WTC11 (cell line): Measurements from ENCODE around the gene LENG1. TPM values are rescaled to one million over a fixed set of nuclear protein-coding genes. Genes with fewer than 3 reads are reported as not detected.
A peak's percentile ranks its signal among the peaks of the same experiment; 100 is the strongest.

Experiments used
- ATAC-seq: fragments of 200-7000 bp; cut with Tn5 transposase; 2 replicates; pipeline ENCODE4 v1.10.0; 2021; ENCODE audit warnings: mild to moderate bottlenecking, moderate library complexity
- CTCF ChIA-PET: fragments of 300-600 bp; sonication (Branson Sonifier 250); formaldehyde crosslinking; loops from one replicate; lab custom pipeline; 2021; ENCODE audit warnings: antibody characterized with exemption; lab: Charles Lee
- POLR2A ChIA-PET: fragments of 350-600 bp; sonication (Branson Sonifier 250); formaldehyde crosslinking; loops from one replicate; lab custom pipeline; 2021; ENCODE audit warnings: antibody characterized with exemption; lab: Charles Lee
- DNase-seq: peaks from one replicate; pipeline ENCODE4 v3.0.0; 2021; ENCODE audit warnings: low spot score
- H3K27ac Mint-ChIP-seq: 2 replicates; pipeline ENCODE4 v1.8.0; 2021; ENCODE audit warnings: mixed read lengths
- H3K27me3 Mint-ChIP-seq: 2 replicates; pipeline ENCODE4 v1.8.0; 2021; ENCODE audit warnings: low read depth, mild to moderate bottlenecking, moderate library complexity, mixed read lengths
- H3K36me3 Mint-ChIP-seq: 2 replicates; pipeline ENCODE4 v1.8.0; 2021; ENCODE audit warnings: mixed read lengths
- H3K4me1 Mint-ChIP-seq: 2 replicates; pipeline ENCODE4 v1.8.0; 2022; ENCODE audit warnings: mixed read lengths
- H3K4me3 Mint-ChIP-seq: 2 replicates; pipeline ENCODE4 v1.8.0; 2021; ENCODE audit warnings: mild to moderate bottlenecking, moderate library complexity, mixed read lengths
- H3K9me3 Mint-ChIP-seq: 2 replicates; pipeline ENCODE4 v1.8.0; 2021; ENCODE audit warnings: mixed read lengths
- EMX1 ChIP-seq: fragments of 250-450 bp; sonication (Bioruptor Pico); IDR thresholded peaks from 2 replicates; pipeline ENCODE4 v1.8.0; 2021; ENCODE audit warnings: mild to moderate bottlenecking
- FOXP1 ChIP-seq: sonication (generic); formaldehyde crosslinking; IDR thresholded peaks from 2 replicates; pipeline ENCODE4 v1.8.0; 2022; ENCODE audit warnings: missing genetic modification reagents, mild to moderate bottlenecking, moderate library complexity, borderline replicate concordance
- FOXP4 ChIP-seq: sonication (generic); formaldehyde crosslinking; IDR thresholded peaks from 2 replicates; pipeline ENCODE4 v1.8.0; 2022; ENCODE audit warnings: mild to moderate bottlenecking, missing genetic modification reagents
- GRHL2 ChIP-seq: fragments of 250-450 bp; sonication (Bioruptor Pico); IDR thresholded peaks from 2 replicates; pipeline ENCODE4 v1.8.0; 2022; ENCODE audit warnings: mild to moderate bottlenecking, moderate library complexity; ENCODE audit not compliant: insufficient replicate concordance, severe bottlenecking
- IRF2 ChIP-seq: sonication (generic); formaldehyde crosslinking; IDR thresholded peaks from 2 replicates; pipeline ENCODE4 v1.8.0; 2022; ENCODE audit warnings: low read depth, missing genetic modification reagents, borderline replicate concordance
- OVOL2 ChIP-seq: fragments of 250-450 bp; sonication (Bioruptor Pico); IDR thresholded peaks from 2 replicates; pipeline ENCODE4 v1.9.0; 2021; ENCODE audit warnings: mild to moderate bottlenecking, borderline replicate concordance
- SP1 ChIP-seq: sonication (generic); formaldehyde crosslinking; conservative IDR thresholded peaks from 2 replicates; pipeline ENCODE4 v1.8.1; 2022; ENCODE audit warnings: missing genetic modification reagents
- TEAD1 ChIP-seq: sonication (generic); formaldehyde crosslinking; IDR thresholded peaks from 2 replicates; pipeline ENCODE4 v1.8.0; 2022; ENCODE audit warnings: mild to moderate bottlenecking, missing genetic modification reagents
- TEAD4 ChIP-seq: sonication (generic); formaldehyde crosslinking; IDR thresholded peaks from 2 replicates; pipeline ENCODE4 v1.8.0; 2022; ENCODE audit warnings: mild to moderate bottlenecking, missing genetic modification reagents
- ZNF121 ChIP-seq: sonication (generic); formaldehyde crosslinking; IDR thresholded peaks from 2 replicates; pipeline ENCODE4 v1.8.0; 2023; ENCODE audit warnings: missing genetic modification reagents
- ZNF138 ChIP-seq: sonication (generic); formaldehyde crosslinking; conservative IDR thresholded peaks from 2 replicates; pipeline ENCODE4 v1.8.1; 2022; ENCODE audit warnings: mild to moderate bottlenecking, moderate library complexity, missing genetic modification reagents
- ZNF423 ChIP-seq: fragments of 250-450 bp; sonication (Bioruptor Pico); IDR thresholded peaks from 2 replicates; pipeline ENCODE4 v2.1.2; 2022; ENCODE audit warnings: mild to moderate bottlenecking, moderate library complexity
- ZNF671 ChIP-seq: fragments of 250-450 bp; sonication (Bioruptor Pico); IDR thresholded peaks from 2 replicates; pipeline ENCODE4 v1.8.0; 2021; ENCODE audit warnings: mild to moderate bottlenecking
- total RNA-seq: library from RNA; stranded (reverse); gene quantifications from 3 replicates; pipeline ENCODE4 v1.2.3, GENCODE V29; 2021
- TF ChIP-seq, protein P1 (sequence below): sonication (generic); formaldehyde crosslinking; IDR thresholded peaks from 2 replicates; pipeline ENCODE4 v1.8.1; 2022; ENCODE audit warnings: low read depth, mild to moderate bottlenecking, moderate library complexity, missing genetic modification reagents, borderline replicate concordance
- TF ChIP-seq, protein P2 (sequence below): sonication (generic); formaldehyde crosslinking; IDR thresholded peaks from 2 replicates; pipeline ENCODE4 v1.8.1; 2023; ENCODE audit warnings: mild to moderate bottlenecking, missing genetic modification reagents, moderate library complexity
- TF ChIP-seq, protein P3 (sequence below): fragments of 200-600 bp; IDR thresholded peaks from 2 replicates; pipeline ENCODE4 v1.8.0; 2022; ENCODE audit warnings: antibody characterized with exemption
- TF ChIP-seq, protein P4 (sequence below): sonication (generic); formaldehyde crosslinking; conservative IDR thresholded peaks from 2 replicates; pipeline ENCODE4 v1.8.1; 2023; ENCODE audit warnings: mild to moderate bottlenecking, low read depth, missing genetic modification reagents, moderate library complexity
- TF ChIP-seq, protein P5 (sequence below): sonication (generic); formaldehyde crosslinking; IDR thresholded peaks from 2 replicates; pipeline ENCODE4 v1.8.1; 2022; ENCODE audit warnings: mild to moderate bottlenecking, missing genetic modification reagents, moderate library complexity, borderline replicate concordance

LENG1 gene
- total RNA-seq, 1 experiment from 2014 or later: 4.9 TPM

- TF ChIP-seq EMX1 (0 out of 2 replicates have a peak, but pooled peaks have one; percentile 31), ZNF671 (CRISPR knock-in tag) (no peak), OVOL2 (CRISPR knock-in tag) (no peak), SP1 (CRISPR knock-in tag) (no peak)
- TF ChIP-seq, protein P1, sequence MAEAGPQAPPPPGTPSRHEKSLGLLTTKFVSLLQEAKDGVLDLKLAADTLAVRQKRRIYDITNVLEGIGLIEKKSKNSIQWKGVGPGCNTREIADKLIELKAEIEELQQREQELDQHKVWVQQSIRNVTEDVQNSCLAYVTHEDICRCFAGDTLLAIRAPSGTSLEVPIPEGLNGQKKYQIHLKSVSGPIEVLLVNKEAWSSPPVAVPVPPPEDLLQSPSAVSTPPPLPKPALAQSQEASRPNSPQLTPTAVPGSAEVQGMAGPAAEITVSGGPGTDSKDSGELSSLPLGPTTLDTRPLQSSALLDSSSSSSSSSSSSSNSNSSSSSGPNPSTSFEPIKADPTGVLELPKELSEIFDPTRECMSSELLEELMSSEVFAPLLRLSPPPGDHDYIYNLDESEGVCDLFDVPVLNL (CRISPR knock-in tag): no peak
- TF ChIP-seq, protein P2, sequence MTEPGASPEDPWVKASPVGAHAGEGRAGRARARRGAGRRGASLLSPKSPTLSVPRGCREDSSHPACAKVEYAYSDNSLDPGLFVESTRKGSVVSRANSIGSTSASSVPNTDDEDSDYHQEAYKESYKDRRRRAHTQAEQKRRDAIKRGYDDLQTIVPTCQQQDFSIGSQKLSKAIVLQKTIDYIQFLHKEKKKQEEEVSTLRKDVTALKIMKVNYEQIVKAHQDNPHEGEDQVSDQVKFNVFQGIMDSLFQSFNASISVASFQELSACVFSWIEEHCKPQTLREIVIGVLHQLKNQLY: no peak
These were observed 45.0 kb downstream of the LENG1 start (continued) for GRCh38 chr19:54114340-54115108.

GRCh38 chr19:54109651-54110050 is 49.9 kb downstream of the LENG1 start:
- ATAC-seq: no peak
- no peaks in the 10 kb centered on the region for H3K9me3 Mint-ChIP-seq
- CTCF ChIA-PET: interaction anchor here (1.7 kb wide), 1 partner anchor 80 kb away, joined by 5 read pairs; no protein-coding TSS in a partner anchor
- DNase-seq: no peak
- peaks cover 7% of the 10 kb centered on the region for H3K4me1 Mint-ChIP-seq
- H3K27ac Mint-ChIP-seq: no peak overlapping the region
- TF ChIP-seq TEAD1 (CRISPR knock-in tag): no peak
- TF ChIP-seq ZNF423 (CRISPR knock-in tag): no peak
- TF ChIP-seq IRF2: no peak
- TF ChIP-seq GRHL2 (CRISPR knock-in tag): no peak
- TF ChIP-seq ZNF121 (CRISPR knock-in tag): no peak
- no peak for TF ChIP-seq FOXP4 (CRISPR knock-in tag)
- TF ChIP-seq, protein P3, sequence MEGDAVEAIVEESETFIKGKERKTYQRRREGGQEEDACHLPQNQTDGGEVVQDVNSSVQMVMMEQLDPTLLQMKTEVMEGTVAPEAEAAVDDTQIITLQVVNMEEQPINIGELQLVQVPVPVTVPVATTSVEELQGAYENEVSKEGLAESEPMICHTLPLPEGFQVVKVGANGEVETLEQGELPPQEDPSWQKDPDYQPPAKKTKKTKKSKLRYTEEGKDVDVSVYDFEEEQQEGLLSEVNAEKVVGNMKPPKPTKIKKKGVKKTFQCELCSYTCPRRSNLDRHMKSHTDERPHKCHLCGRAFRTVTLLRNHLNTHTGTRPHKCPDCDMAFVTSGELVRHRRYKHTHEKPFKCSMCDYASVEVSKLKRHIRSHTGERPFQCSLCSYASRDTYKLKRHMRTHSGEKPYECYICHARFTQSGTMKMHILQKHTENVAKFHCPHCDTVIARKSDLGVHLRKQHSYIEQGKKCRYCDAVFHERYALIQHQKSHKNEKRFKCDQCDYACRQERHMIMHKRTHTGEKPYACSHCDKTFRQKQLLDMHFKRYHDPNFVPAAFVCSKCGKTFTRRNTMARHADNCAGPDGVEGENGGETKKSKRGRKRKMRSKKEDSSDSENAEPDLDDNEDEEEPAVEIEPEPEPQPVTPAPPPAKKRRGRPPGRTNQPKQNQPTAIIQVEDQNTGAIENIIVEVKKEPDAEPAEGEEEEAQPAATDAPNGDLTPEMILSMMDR: no peak
- TF ChIP-seq EMX1: no peak
- TF ChIP-seq, protein P4, sequence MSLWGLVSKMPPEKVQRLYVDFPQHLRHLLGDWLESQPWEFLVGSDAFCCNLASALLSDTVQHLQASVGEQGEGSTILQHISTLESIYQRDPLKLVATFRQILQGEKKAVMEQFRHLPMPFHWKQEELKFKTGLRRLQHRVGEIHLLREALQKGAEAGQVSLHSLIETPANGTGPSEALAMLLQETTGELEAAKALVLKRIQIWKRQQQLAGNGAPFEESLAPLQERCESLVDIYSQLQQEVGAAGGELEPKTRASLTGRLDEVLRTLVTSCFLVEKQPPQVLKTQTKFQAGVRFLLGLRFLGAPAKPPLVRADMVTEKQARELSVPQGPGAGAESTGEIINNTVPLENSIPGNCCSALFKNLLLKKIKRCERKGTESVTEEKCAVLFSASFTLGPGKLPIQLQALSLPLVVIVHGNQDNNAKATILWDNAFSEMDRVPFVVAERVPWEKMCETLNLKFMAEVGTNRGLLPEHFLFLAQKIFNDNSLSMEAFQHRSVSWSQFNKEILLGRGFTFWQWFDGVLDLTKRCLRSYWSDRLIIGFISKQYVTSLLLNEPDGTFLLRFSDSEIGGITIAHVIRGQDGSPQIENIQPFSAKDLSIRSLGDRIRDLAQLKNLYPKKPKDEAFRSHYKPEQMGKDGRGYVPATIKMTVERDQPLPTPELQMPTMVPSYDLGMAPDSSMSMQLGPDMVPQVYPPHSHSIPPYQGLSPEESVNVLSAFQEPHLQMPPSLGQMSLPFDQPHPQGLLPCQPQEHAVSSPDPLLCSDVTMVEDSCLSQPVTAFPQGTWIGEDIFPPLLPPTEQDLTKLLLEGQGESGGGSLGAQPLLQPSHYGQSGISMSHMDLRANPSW (CRISPR knock-in tag): no peak
- no peak for TF ChIP-seq FOXP1 (CRISPR knock-in tag)
- TF ChIP-seq, protein P5, sequence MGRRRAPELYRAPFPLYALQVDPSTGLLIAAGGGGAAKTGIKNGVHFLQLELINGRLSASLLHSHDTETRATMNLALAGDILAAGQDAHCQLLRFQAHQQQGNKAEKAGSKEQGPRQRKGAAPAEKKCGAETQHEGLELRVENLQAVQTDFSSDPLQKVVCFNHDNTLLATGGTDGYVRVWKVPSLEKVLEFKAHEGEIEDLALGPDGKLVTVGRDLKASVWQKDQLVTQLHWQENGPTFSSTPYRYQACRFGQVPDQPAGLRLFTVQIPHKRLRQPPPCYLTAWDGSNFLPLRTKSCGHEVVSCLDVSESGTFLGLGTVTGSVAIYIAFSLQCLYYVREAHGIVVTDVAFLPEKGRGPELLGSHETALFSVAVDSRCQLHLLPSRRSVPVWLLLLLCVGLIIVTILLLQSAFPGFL: no peak
- no peak for TF ChIP-seq ZNF138 (CRISPR knock-in tag)
- TF ChIP-seq TEAD4 (CRISPR knock-in tag): no peak
- POLR2A ChIA-PET: no interaction called here
- H3K36me3 Mint-ChIP-seq: peaks cover 51% of the 10 kb centered on the region
- H3K4me3 Mint-ChIP-seq: no peak overlapping the region
- no peaks in the 10 kb centered on the region for H3K27me3 Mint-ChIP-seq
